ENCODE data around the gene CENPP.

The CENPP gene

GRCh38 chr9:92661743-92662142 is 336.0 kb downstream of the CENPP start:
- TF ChIP-seq, protein P1, sequence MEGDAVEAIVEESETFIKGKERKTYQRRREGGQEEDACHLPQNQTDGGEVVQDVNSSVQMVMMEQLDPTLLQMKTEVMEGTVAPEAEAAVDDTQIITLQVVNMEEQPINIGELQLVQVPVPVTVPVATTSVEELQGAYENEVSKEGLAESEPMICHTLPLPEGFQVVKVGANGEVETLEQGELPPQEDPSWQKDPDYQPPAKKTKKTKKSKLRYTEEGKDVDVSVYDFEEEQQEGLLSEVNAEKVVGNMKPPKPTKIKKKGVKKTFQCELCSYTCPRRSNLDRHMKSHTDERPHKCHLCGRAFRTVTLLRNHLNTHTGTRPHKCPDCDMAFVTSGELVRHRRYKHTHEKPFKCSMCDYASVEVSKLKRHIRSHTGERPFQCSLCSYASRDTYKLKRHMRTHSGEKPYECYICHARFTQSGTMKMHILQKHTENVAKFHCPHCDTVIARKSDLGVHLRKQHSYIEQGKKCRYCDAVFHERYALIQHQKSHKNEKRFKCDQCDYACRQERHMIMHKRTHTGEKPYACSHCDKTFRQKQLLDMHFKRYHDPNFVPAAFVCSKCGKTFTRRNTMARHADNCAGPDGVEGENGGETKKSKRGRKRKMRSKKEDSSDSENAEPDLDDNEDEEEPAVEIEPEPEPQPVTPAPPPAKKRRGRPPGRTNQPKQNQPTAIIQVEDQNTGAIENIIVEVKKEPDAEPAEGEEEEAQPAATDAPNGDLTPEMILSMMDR (conservative IDR thresholded peaks at IDR 0.05; ENCODE audit: low read depth, low read length), result no peak
- no peak overlapping the region for H3K4me3 ChIP-seq (ENCODE audit: low read length)
- DNase-seq (ENCODE audit: low read depth), result no peak

- no peak overlapping the region for H3K4me3 ChIP-seq (ENCODE audit: low read length)
- DNase-seq (ENCODE audit: low read depth), result no peak
- TF ChIP-seq, protein P1 (conservative IDR thresholded peaks at IDR 0.05; ENCODE audit: low read depth, low read length), result no peak
Observed at GRCh38 chr9:92663126-92663525, 337.4 kb downstream of the CENPP start.

- no peak overlapping the region for H3K4me3 ChIP-seq (ENCODE audit: low read length)
- no peak for DNase-seq (ENCODE audit: low read depth)
- TF ChIP-seq, protein P1 (conservative IDR thresholded peaks at IDR 0.05; ENCODE audit: low read depth, low read length), result no peak
Observed at GRCh38 chr9:92663951-92664350, 338.2 kb downstream of the CENPP start.

- TF ChIP-seq, protein P1 (conservative IDR thresholded peaks at IDR 0.05; ENCODE audit: low read depth, low read length), result no peak
- no peak for DNase-seq (ENCODE audit: low read depth)
- H3K4me3 ChIP-seq (ENCODE audit: low read length), result no peak overlapping the region
Observed at GRCh38 chr9:92664394-92665152, 338.8 kb downstream of the CENPP start.

DNA sequence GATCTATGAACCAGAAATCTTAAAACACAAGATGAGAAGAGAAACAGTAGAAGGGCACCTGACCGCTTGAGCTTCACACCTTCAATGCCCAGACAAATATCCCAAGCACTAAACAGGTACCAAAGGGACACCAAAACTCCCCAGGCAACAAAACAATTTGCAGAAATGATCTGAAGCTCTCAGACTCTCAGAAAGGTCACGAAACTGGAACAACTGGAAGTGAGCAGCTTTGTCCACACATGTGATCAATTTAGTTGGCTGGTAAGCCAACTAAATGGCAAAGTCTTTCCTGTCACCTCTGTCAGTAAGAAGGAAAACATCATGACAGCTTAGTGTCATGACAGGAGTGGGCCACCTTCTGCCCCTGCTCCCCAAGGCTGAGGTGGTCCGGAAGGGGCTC is 340.1 kb downstream of the CENPP start:
- DNase-seq (ENCODE audit: low read depth), result no peak
- TF ChIP-seq, protein P1 (conservative IDR thresholded peaks at IDR 0.05; ENCODE audit: low read depth, low read length), result no peak

GRCh38 chr9:92666236-92666635 is 340.5 kb downstream of the CENPP start:
- DNase-seq (ENCODE audit: low read depth), result no peak
- TF ChIP-seq, protein P1 (conservative IDR thresholded peaks at IDR 0.05; ENCODE audit: low read depth, low read length), result no peak
- H3K4me3 ChIP-seq (ENCODE audit: low read length), result no peak overlapping the region

More for the DNA sequence above, 340.1 kb downstream of the CENPP start:
- H3K4me3 ChIP-seq (ENCODE audit: low read length), result no peak overlapping the region

GRCh38 chr9:92666912-92667532 is 341.3 kb downstream of the CENPP start:
- DNase-seq (ENCODE audit: low read depth), result no peak
- H3K4me3 ChIP-seq (ENCODE audit: low read length), result no peak overlapping the region
- TF ChIP-seq, protein P1 (conservative IDR thresholded peaks at IDR 0.05; ENCODE audit: low read depth, low read length), result no peak

Data from retinal pigment epithelial cell (primary cell).